Measurements from ENCODE around the gene S100A4.
"Not testable (repeated sequence)": the region's sequence is repeated elsewhere in the genome, so short reads cannot be mapped to it uniquely, and the experiment has no call there.

S100A4 gene

GRCh38 chr1:153567621-153568366, 22.2 kb upstream of the S100A4 start:
- DNase-seq (ENCODE audit: low read depth), result no peak

- peak; percentile 51 for DNase-seq (ENCODE audit: low read depth)
Observed at GRCh38 chr1:153566414-153567371, 21.1 kb upstream of the S100A4 start.

GRCh38 chr1:153565529-153566374, 20.1 kb upstream of the S100A4 start, which contains the start of gene S100A2:
TSS of gene S100A2 (minus strand) at chr1:153565844. CDS start at chr1:153563877, 1,967 bp downstream.
- DNase-seq (ENCODE audit: low read depth), result no peak

GRCh38 chr1:153563991-153564390, 18.4 kb upstream of the S100A4 start:
- no peak for DNase-seq (ENCODE audit: low read depth)

- no peak for DNase-seq (ENCODE audit: low read depth)
Observed at GRCh38 chr1:153563483-153563901, 17.9 kb upstream of the S100A4 start.

GRCh38 chr1:153562021-153562420, 16.4 kb upstream of the S100A4 start:
- not testable (repeated sequence) for DNase-seq (ENCODE audit: low read depth)

- DNase-seq (ENCODE audit: low read depth), result no peak
Observed at GRCh38 chr1:153561466-153561985, 15.9 kb upstream of the S100A4 start.

GRCh38 chr1:153560771-153561465, 15.3 kb upstream of the S100A4 start:
- DNase-seq (ENCODE audit: low read depth), result no peak

- DNase-seq (ENCODE audit: low read depth), result no peak
Observed at GRCh38 chr1:153560241-153560640, 14.6 kb upstream of the S100A4 start.

GRCh38 chr1:153557877-153558276, 12.3 kb upstream of the S100A4 start:
- DNase-seq (ENCODE audit: low read depth), result no peak

- DNase-seq (ENCODE audit: low read depth), result no peak
Observed at GRCh38 chr1:153556348-153556747, 10.7 kb upstream of the S100A4 start.

- DNase-seq (ENCODE audit: low read depth), result no peak
Observed at GRCh38 chr1:153553830-153554541, 8.4 kb upstream of the S100A4 start.

- no peak for DNase-seq (ENCODE audit: low read depth)
Observed at GRCh38 chr1:153553096-153553495, 7.5 kb upstream of the S100A4 start.

GRCh38 chr1:153552335-153552734, 6.7 kb upstream of the S100A4 start:
- DNase-seq (ENCODE audit: low read depth), result no peak

- DNase-seq (ENCODE audit: low read depth), result no peak
Observed at GRCh38 chr1:153550827-153551500, 5.4 kb upstream of the S100A4 start.

- DNase-seq (ENCODE audit: low read depth), result no peak
Observed at GRCh38 chr1:153550398-153550758, 4.8 kb upstream of the S100A4 start.

GRCh38 chr1:153549741-153550397, 4.3 kb upstream of the S100A4 start:
- no peak for DNase-seq (ENCODE audit: low read depth)

GRCh38 chr1:153548722-153549688, 3.4 kb upstream of the S100A4 start, which contains the start of gene S100A3:
TSS of gene S100A3 (minus strand) at chr1:153549258. CDS start at chr1:153548485, 773 bp downstream.
- no peak for DNase-seq (ENCODE audit: low read depth)

Data from stimulated activated CD8-positive, alpha-beta memory T cell treated with anti-CD3 and anti-CD28 coated beads, Interleukin-15, amount 100 ng/mL, for 24 hours (primary cell).